GM12891 (cell line): ENCODE data around the gene FAM174B.

Experiments
- POLR2A ChIP-seq: IDR thresholded peaks from 2 replicates; pipeline ENCODE4 v1.6.1; 2011; ENCODE audit warnings: low read depth, low read length, control low read depth
- POLR2AphosphoS5 ChIP-seq: IDR thresholded peaks from 2 replicates; pipeline ENCODE4 v1.6.1; 2011; ENCODE audit warnings: low read depth, low read length, control low read depth
- POU2F2 ChIP-seq: IDR thresholded peaks from 2 replicates; pipeline ENCODE4 v1.6.1; 2011; ENCODE audit warnings: low read depth, mild to moderate bottlenecking, control low read depth, low read length, moderate library complexity
- SPI1 ChIP-seq: IDR thresholded peaks from 2 replicates; pipeline ENCODE4 v1.6.1; 2011; ENCODE audit warnings: low read depth, low read length, control low read depth

DNA sequence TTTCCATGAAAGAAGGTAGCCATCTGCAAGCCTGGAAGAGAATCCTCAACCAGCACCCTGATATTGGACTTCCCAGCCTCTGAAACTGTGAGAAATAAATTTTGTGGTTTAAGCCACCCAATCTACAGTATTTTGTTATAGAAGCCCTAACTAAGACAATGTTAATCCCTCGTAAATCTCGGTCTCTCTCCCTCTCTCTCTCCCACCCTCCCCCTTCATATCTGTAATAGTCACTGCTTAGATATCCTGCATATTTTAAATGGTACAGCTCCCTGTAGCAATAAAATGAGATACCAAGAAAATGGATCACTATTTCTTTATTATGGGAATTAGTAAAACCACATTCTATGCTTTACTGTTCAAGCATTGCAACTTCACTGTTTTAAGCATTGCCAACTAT lies 21.0 kb upstream of the FAM174B start:
- no peak for TF ChIP-seq POLR2A
- no peak for TF ChIP-seq POLR2AphosphoS5
- TF ChIP-seq SPI1, result no peak
- no peak for TF ChIP-seq POU2F2
